Esophagus (tissue), 2 donors: ENCODE measurements around the gene LHX2. TPM values are rescaled to one million over a fixed set of nuclear protein-coding genes. Genes with fewer than 3 reads are reported as not detected.

ENCODE experiments used
- H3K27ac ChIP-seq, 2 donors: one replicate each; pipeline ENCODE4 v1.5.1; 2013; ENCODE audit warnings: low read depth in 2 of 2, mild to moderate bottlenecking in 2 of 2, inconsistent platforms in 1 of 2, low read length in 1 of 2, moderate library complexity in 1 of 2
- H3K27me3 ChIP-seq, 2 donors: one replicate each; pipeline ENCODE4 v1.6.1; 2013; ENCODE audit warnings: low read length in 2 of 2, control low read depth in 1 of 2, mild to moderate bottlenecking in 1 of 2; ENCODE audit not compliant: insufficient read depth in 2 of 2, control insufficient read depth in 1 of 2
- H3K36me3 ChIP-seq, 2 donors: one replicate each; pipeline ENCODE4 v1.6.1; 2013; ENCODE audit warnings: low read length in 1 of 2; ENCODE audit not compliant: control insufficient read depth in 2 of 2, insufficient read depth in 2 of 2
- H3K4me1 ChIP-seq, 2 donors: one replicate each; pipeline ENCODE4 v1.6.1; 2013; ENCODE audit warnings: low read length in 1 of 2; ENCODE audit not compliant: control insufficient read depth in 2 of 2, insufficient read depth in 2 of 2
- H3K4me3 ChIP-seq, 2 donors: one replicate each; pipeline ENCODE4 v1.5.1; 2013; ENCODE audit warnings: low read length in 2 of 2, mild to moderate bottlenecking in 2 of 2, low read depth in 1 of 2, moderate library complexity in 1 of 2
- H3K9me3 ChIP-seq, 2 donors: one replicate each; pipeline ENCODE4 v1.6.1; 2013; ENCODE audit warnings: mild to moderate bottlenecking in 2 of 2, low read depth in 1 of 2, low read length in 1 of 2, moderate library complexity in 1 of 2; ENCODE audit not compliant: control insufficient read depth in 2 of 2, insufficient read depth in 1 of 2
- WGBS, 2 donors: extraction: QIAGEN DNeasy Blood & Tissue Kit; methylation state at CpG; one replicate each; pipeline ENCODE4 v1.1.7; 2013; 5-methylcytosine and 5-hydroxymethylcytosine counted together
- polyA plus RNA-seq, 2 donors: library from polyadenylated mRNA; stranded (reverse); fragments of 200-250 nt; gene quantifications; one replicate each; pipeline ENCODE4 v1.2.3, GENCODE V29; 2013
- donor health status: healthy with polysubstance abuse.
- donor health status: Bipolar disorder and iron deficiency.

LHX2 gene
- polyA plus RNA-seq, 2 donors, result not detected

DNA sequence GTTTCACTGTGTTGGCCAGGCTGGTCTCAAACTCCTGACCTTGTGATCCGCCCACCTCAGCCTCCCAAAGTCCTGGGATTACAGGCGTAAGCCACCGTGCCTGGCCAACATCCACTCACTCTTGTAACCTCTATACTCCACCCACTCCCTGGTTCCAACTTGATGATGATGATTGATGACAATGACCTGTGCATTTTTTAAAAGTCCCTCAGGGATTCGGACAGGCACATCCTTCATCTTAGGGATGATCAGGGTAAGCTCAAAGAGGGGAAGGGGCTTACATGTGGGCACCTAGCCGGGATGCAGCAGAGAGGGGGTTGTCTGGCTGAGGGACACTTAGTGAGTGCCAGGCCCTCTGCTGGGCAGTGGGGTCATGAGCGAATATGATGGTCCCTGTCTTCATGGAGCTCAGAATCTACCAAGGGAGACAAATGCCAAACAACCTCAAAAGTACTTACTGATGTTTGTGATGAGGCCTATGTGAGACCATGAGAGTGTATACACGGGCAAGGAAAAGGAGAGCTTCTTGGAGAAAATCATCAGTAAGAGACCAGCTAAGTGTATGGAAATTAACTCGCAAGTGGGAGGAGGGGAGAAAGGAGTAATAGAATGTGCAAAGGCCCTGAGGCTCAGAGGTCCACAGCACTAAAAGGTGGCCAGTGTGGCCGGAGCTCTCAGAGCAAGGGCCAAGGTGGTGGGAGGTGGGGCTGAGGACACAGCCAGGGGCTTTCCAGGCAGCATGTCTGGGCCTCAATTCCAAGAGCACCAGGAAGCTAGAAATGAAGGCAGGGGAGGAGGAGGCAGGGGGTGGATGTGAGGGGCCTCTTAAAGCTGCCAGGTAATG is 27.4 kb downstream of the LHX2 start:
- 68% methylated on average over 9 of the region's 9 CpGs for WGBS, 2 donors
- Histone ChIP-seq H3K36me3 (no peaks in the 10 kb centered on the region), H3K27me3 (peaks cover 0 to 4% of the 10 kb centered on the region in 2 donors), H3K27ac (no peak overlapping the region), H3K4me1 (peaks cover 0 to 7% of the 10 kb centered on the region in 2 donors), H3K4me3 (no peak overlapping the region), H3K9me3 (peaks cover 0 to 3% of the 10 kb centered on the region in 2 donors)

DNA sequence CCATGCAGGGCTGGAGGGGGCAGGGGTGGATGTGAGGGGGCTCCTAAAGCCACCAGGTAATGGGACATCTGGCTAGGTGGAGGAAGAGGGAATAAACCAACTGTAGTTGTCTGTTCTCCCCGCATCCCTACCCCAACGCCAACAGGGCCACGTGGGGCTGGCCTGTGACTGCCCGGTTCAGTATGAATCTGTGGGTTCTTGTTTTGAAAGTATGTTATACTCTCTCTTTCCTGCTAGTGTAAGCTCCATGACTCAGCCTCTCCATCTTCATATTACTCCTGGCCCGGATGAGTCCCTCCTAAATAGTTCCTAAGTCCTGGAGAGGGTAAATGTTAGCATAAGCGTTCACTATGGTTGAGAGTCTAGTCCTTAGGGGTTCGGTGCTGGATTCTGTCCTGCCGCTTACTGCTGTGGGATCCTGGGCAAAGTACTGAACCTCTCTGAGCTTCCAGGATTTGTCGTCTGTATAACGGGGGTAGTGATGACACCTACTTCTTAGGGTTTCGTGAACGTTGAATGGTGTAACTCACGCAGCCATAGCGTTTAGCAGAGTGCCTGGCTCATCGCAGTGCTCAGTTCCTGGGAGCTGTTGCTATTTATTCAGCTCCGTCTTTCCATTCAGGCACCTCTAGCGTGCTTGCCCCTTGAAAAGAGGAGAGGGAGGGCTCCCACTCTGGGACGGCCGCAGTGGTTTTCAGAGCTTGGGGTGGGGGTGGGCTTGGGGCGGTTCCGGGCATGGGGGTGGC is 28.8 kb downstream of the LHX2 start:
- no peak overlapping the region for H3K27ac ChIP-seq
- H3K9me3 ChIP-seq, result peaks cover 0 to 3% of the 10 kb centered on the region in 2 donors
- H3K4me3 ChIP-seq, result peak overlapping the region in 1 of 2 donors; percentile 16
- no peaks in the 10 kb centered on the region for H3K36me3 ChIP-seq
- 35 to 39% methylated on average over 21 of the region's 21 CpGs for WGBS, 2 donors
- H3K4me1 ChIP-seq, result peaks cover 0 to 7% of the 10 kb centered on the region in 2 donors
- peaks cover 0 to 4% of the 10 kb centered on the region in 2 donors for H3K27me3 ChIP-seq

DNA sequence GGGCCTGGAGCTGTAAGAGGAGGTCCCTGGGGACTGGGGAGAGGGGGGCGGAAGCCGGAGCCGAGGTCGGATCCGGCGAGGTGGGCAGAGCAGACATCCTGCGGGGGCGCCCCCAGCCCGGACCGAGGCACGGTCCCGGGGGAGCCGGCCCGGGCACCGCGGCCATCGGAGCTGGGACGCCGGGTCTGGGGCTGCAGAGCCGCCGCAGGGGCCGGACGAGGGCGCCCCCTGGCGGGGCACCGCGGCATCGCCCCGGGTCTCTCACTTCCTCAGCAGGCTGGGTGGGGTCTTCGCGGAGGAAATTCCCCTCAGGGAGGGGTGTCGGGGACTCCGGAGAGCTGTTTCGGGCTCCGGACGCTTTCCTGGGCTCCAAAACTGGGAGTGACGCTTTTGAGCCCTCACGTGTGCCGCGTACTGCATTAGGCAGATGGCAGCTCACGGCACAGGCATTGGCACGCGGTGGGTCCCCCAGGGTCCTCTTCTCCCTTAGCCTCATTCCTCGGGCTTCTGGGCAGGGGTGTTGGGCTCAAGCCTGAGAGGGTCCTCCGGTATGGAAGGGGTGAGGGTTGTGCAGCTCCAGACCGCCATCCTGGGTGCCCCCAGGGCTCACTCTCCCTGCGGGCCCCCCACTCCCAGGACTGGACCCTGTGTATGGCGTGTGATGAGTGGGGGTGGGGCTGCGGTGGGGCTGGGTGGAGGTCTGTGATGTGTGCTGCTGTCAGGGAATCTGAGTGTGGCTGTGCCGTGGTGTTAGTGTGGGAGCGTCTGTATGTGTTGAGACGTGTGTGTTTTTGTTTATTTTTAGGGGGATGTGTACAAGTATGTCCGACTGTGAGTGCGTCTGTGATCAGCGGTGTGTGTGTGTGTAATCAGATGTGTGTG is 29.6 kb downstream of the LHX2 start:
- Histone ChIP-seq H3K27ac (no peak overlapping the region), H3K9me3 (peaks cover 0 to 3% of the 10 kb centered on the region in 2 donors), H3K4me3 (peak overlapping the region in 1 of 2 donors; percentile 16), H3K36me3 (no peaks in the 10 kb centered on the region), H3K27me3 (peaks cover 0 to 4% of the 10 kb centered on the region in 2 donors), H3K4me1 (peaks cover 0 to 7% of the 10 kb centered on the region in 2 donors)
- 8 to 9% methylated on average over 45 to 55 of the region's 55 CpGs for WGBS, 2 donors

DNA sequence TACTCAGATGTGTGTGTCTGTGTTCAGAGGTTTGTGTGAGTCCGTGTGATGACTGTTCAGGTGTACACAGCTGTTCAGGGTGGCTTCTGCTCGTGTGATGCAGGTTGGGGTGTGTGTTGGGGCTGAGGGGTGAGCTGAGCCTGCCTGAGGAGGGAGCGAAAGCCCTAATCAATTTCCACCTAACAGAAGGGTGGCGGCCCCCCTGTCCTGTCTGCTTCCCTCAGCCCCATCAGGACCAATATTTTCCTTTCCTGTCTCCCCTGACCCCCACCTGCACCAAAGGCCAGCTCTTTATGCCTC is 30.2 kb downstream of the LHX2 start:
- Histone ChIP-seq H3K27ac (no peak overlapping the region), H3K9me3 (peaks cover 0 to 3% of the 10 kb centered on the region in 2 donors), H3K27me3 (peaks cover 0 to 4% of the 10 kb centered on the region in 2 donors), H3K4me1 (peaks cover 0 to 7% of the 10 kb centered on the region in 2 donors), H3K36me3 (no peaks in the 10 kb centered on the region), H3K4me3 (no peak overlapping the region)
- 40 to 48% methylated on average over 4 of the region's 4 CpGs for WGBS, 2 donors

DNA sequence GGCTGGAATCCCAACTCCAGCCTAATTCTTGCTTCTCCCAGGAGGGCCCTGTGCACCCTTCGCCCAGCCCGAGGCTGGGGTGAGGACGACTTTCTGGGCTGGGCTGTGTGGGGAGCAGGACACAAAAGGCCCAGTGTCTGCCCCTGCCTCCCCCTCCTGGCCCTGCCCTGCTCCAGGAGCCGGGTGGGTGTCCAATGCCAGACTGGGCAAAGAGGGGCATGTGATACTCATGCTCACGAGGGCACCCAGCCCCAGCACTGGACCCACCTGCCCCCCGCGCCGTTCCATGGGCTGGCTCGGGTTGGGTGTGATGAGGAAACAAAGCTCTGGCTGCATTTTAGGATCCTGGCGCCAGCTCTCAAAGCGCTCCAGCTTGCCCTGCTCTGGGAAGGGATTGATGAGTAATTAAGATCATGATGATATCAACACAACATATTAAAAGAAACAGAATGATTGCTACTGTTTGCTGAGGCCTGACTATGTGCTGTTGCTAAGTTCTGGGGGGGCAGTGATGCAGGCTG is 30.7 kb downstream of the LHX2 start:
- Histone ChIP-seq H3K4me3 (no peak overlapping the region), H3K36me3 (no peaks in the 10 kb centered on the region), H3K4me1 (peaks cover 0 to 7% of the 10 kb centered on the region in 2 donors), H3K27ac (no peak overlapping the region), H3K27me3 (peaks cover 0 to 4% of the 10 kb centered on the region in 2 donors), H3K9me3 (peaks cover 0 to 3% of the 10 kb centered on the region in 2 donors)
- 33 to 41% methylated on average over 11 of the region's 11 CpGs for WGBS, 2 donors

DNA sequence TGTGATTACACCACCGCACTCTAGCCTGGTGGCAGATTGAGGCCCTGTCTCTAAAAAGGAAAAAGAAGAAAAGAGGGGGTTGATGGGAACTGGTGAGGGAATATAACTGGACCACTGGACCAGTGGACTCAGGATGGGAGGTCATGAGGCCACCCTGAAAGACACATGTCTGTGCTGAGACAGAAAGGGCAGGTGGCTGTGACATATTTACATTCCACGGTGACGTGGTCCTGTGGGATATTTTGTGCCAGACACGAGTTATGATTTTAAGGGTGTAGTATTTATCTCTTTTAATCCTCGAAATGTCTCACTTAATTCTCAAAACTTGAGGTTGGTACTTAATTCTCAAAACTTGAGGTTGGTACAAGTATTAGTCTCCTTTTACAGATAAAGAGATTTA is 32.9 kb downstream of the LHX2 start:
- H3K27ac ChIP-seq, result no peak overlapping the region
- no peak overlapping the region for H3K4me3 ChIP-seq
- peaks cover 0 to 3% of the 10 kb centered on the region in 2 donors for H3K9me3 ChIP-seq
- H3K27me3 ChIP-seq, result peaks cover 0 to 4% of the 10 kb centered on the region in 2 donors
- 62 to 90% methylated on average over 5 of the region's 5 CpGs for whole genome bisulfite sequencing, 2 donors
- H3K36me3 ChIP-seq, result no peaks in the 10 kb centered on the region
- peaks cover 0 to 7% of the 10 kb centered on the region in 2 donors for H3K4me1 ChIP-seq

DNA sequence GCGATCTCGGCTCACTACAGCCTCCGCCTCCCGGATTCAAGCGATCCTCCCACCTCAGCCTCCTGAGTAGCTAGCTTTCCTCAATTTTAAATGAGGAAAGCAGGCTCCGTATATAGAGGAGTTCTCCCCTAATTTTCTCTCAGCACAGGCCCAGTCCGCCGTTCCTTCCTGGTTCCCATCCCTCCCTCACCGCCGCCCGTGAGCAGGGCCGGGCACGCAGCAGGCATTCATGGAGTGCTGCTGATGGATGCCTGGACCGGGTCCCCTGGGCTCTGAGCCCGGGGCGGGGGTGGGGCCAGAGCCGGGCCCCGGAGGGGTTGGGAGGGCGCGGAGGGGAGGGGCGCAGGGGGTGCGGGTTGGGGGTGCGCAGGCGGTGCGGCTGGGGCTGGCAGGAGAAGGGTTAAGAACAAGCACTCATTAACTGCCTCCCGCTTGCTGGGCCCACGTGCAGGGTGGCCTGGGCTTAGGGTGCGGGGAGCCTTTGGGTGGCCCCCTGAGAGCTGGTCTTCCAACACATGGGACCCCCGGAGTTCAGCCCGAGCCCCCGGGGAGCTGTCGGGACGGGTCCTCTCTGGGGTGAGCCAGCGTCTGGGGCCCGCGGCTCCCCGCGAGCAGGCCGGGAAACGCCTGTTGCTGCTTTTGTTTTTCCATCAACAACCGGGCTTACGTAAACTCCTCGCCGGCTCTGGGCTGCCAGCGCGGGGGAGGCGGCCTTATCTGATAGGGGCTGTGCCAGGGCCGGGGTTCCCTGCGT is 33.7 kb downstream of the LHX2 start:
- WGBS, 2 donors, result 8 to 10% methylated on average over 48 to 49 of the region's 49 CpGs
- H3K4me3 ChIP-seq, result peak overlapping the region; percentile 8 to 17
- peaks cover 0 to 4% of the 10 kb centered on the region in 2 donors for H3K27me3 ChIP-seq

DNA sequence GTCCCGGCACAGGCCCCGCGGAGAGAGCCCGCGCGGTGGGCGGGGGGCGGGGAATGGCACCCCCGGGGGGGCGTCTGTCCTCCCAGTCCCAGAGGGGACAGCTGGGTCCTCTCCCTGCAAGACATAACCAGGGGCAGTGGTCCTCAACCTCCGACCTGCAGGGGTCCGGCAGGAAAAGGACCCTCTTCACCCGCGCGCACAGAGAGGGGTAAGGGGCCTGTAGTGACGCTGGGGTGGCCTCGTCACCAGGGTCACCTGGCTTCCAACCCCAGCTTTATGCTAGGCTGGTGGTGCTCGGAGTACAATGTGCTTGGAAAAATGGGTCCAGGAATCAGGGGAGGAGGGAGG is 34.2 kb downstream of the LHX2 start:
- Histone ChIP-seq H3K9me3 (peaks cover 0 to 3% of the 10 kb centered on the region in 2 donors), H3K27ac (no peak overlapping the region), H3K27me3 (peaks cover 0 to 4% of the 10 kb centered on the region in 2 donors), H3K4me3 (peak overlapping the region in 1 of 2 donors; percentile 8), H3K36me3 (no peaks in the 10 kb centered on the region), H3K4me1 (peaks cover 0 to 7% of the 10 kb centered on the region in 2 donors)
- WGBS, 2 donors, result 16 to 18% methylated on average over 18 of the region's 18 CpGs

More for the DNA sequence above, 33.7 kb downstream of the LHX2 start:
- no peaks in the 10 kb centered on the region for H3K36me3 ChIP-seq
- peaks cover 0 to 3% of the 10 kb centered on the region in 2 donors for H3K9me3 ChIP-seq
- peaks cover 0 to 7% of the 10 kb centered on the region in 2 donors for H3K4me1 ChIP-seq
- H3K27ac ChIP-seq, result no peak overlapping the region
